Urinary bladder (tissue), 4 donors: ENCODE results near the gene DAG1. TPM values are rescaled to one million over a fixed set of nuclear protein-coding genes. Genes with fewer than 3 reads are reported as not detected.

Source experiments
- DNase-seq: peaks from one replicate; pipeline ENCODE4 v3.0.0-alpha.2; 2015; ENCODE audit errors: extremely low spot score
- H3K27ac ChIP-seq: one replicate; pipeline ENCODE4 v1.5.1; 2013; ENCODE audit warnings: low read depth, mild to moderate bottlenecking, moderate library complexity
- H3K36me3 ChIP-seq: one replicate; pipeline ENCODE4 v1.6.1; 2013; ENCODE audit warnings: mild to moderate bottlenecking, moderate library complexity; ENCODE audit not compliant: insufficient read depth
- H3K4me1 ChIP-seq: one replicate; pipeline ENCODE4 v1.6.1; 2013; ENCODE audit warnings: mild to moderate bottlenecking, moderate library complexity; ENCODE audit not compliant: insufficient read depth
- H3K4me3 ChIP-seq: one replicate; pipeline ENCODE4 v1.5.1; 2013; ENCODE audit warnings: low read depth, low read length
- WGBS: extraction: QIAGEN DNeasy Blood & Tissue Kit; methylation state at CpG from one replicate; pipeline ENCODE4 v1.1.7; 2013; 5-methylcytosine and 5-hydroxymethylcytosine counted together
- polyA plus RNA-seq: library from polyadenylated mRNA; stranded (reverse); fragments of 200-250 nt; gene quantifications from one replicate; pipeline ENCODE4 v1.2.3, GENCODE V29; 2013
- total RNA-seq: library from RNA; depleted of rRNA; stranded (reverse); fragments of >200 nt; gene quantifications from one replicate; pipeline ENCODE4 v1.2.3, GENCODE V29; 2014
- donor health status: healthy with polysubstance abuse.
- donor health status: healthy.

Gene DAG1
- 34.1 TPM for total RNA-seq
- polyA plus RNA-seq = 58.7 TPM

GRCh38 chr3:49469936-49470713, at the start of gene DAG1:
Gene DAG1, plus strand, starts transcription at chr3:49470267. Its CDS starts 40,268 bp downstream, at chr3:49510535.
- Histone ChIP-seq H3K36me3 (no peaks in the 10 kb centered on the region), H3K4me1 (no peaks in the 10 kb centered on the region), H3K27ac (peak within 1 kb of the TSS; percentile 96), H3K4me3 (peak within 1 kb of the TSS; percentile 56)
- under 1% methylated on average over 106 of the region's 108 CpGs for WGBS
- peak; percentile 95 for DNase-seq

- Histone ChIP-seq H3K4me1 (peaks cover 4% of the 10 kb centered on the region), H3K4me3 (peak overlapping the region; percentile 33), H3K27ac (no peak overlapping the region), H3K36me3 (no peaks in the 10 kb centered on the region)
- DNase-seq = no peak
- WGBS = 22% methylated on average over 14 of the region's 14 CpGs
Observed at GRCh38 chr3:49421890-49422378, 48.1 kb upstream of the DAG1 start.

- no peak for DNase-seq
- 36% methylated on average over 25 of the region's 25 CpGs for WGBS
- H3K4me3 ChIP-seq = peak within 1 kb of the TSS; percentile 33
Observed at GRCh38 chr3:49422379-49423248, 47.5 kb upstream of the DAG1 start, which contains the start of gene AMT. Gene AMT, minus strand, starts transcription at chr3:49422473. Its CDS starts 23 bp downstream, at chr3:49422450.

GRCh38 chr3:49424816-49425215, 45.3 kb upstream of the DAG1 start:
- Histone ChIP-seq H3K36me3 (no peaks in the 10 kb centered on the region), H3K27ac (no peak overlapping the region), H3K4me1 (peaks cover 4% of the 10 kb centered on the region), H3K4me3 (no peak overlapping the region)
- DNase-seq = no peak
- whole genome bisulfite sequencing = 93% methylated on average over 6 of the region's 6 CpGs

More at GRCh38 chr3:49422379-49423248, 47.5 kb upstream of the DAG1 start, which contains the start of gene AMT:
- no peaks in the 10 kb centered on the region for H3K36me3 ChIP-seq
- H3K27ac ChIP-seq = no peak within 1 kb of the TSS
- peaks cover 4% of the 10 kb centered on the region for H3K4me1 ChIP-seq

- DNase-seq = no peak
- Histone ChIP-seq H3K4me1 (no peaks in the 10 kb centered on the region), H3K4me3 (no peak overlapping the region), H3K36me3 (no peaks in the 10 kb centered on the region), H3K27ac (no peak overlapping the region)
- 94% methylated on average over 2 of the region's 2 CpGs for WGBS
Observed at GRCh38 chr3:49427586-49427985, 42.5 kb upstream of the DAG1 start.

GRCh38 chr3:49428752-49429080, 41.4 kb upstream of the DAG1 start:
- no peak for DNase-seq
- 3% methylated on average over 9 of the region's 9 CpGs for WGBS
- Histone ChIP-seq H3K36me3 (no peaks in the 10 kb centered on the region), H3K4me1 (no peaks in the 10 kb centered on the region), H3K27ac (peak overlapping the region; percentile 53), H3K4me3 (peak overlapping the region; percentile 60)

GRCh38 chr3:49434731-49435130, 35.3 kb upstream of the DAG1 start:
- 81% methylated on average over 5 of the region's 5 CpGs for WGBS
- no peak for DNase-seq
- Histone ChIP-seq H3K27ac (no peak overlapping the region), H3K4me3 (no peak overlapping the region), H3K36me3 (no peaks in the 10 kb centered on the region), H3K4me1 (no peaks in the 10 kb centered on the region)

- H3K4me3 ChIP-seq = no peak overlapping the region
- no peaks in the 10 kb centered on the region for H3K4me1 ChIP-seq
- WGBS = 91% methylated on average over 5 of the region's 5 CpGs
- DNase-seq = no peak
- no peak overlapping the region for H3K27ac ChIP-seq
- H3K36me3 ChIP-seq = no peaks in the 10 kb centered on the region
Observed at GRCh38 chr3:49445391-49445790, 24.7 kb upstream of the DAG1 start.

GRCh38 chr3:49453621-49454020, 16.4 kb upstream of the DAG1 start:
- no peak for DNase-seq
- no peaks in the 10 kb centered on the region for H3K36me3 ChIP-seq
- H3K27ac ChIP-seq = no peak overlapping the region
- H3K4me3 ChIP-seq = no peak overlapping the region
- 96% methylated on average over 4 of the region's 4 CpGs for WGBS
- H3K4me1 ChIP-seq = no peaks in the 10 kb centered on the region

- WGBS = 65% methylated on average over 2 of the region's 2 CpGs
Observed at GRCh38 chr3:49454458-49454857, 15.6 kb upstream of the DAG1 start.

GRCh38 chr3:49454898-49455681, 15.0 kb upstream of the DAG1 start:
- Histone ChIP-seq H3K36me3 (no peaks in the 10 kb centered on the region), H3K4me3 (no peak overlapping the region), H3K27ac (no peak overlapping the region), H3K4me1 (no peaks in the 10 kb centered on the region)
- 49% methylated on average over 3 of the region's 3 CpGs for WGBS
- DNase-seq = no peak

More at GRCh38 chr3:49454458-49454857, 15.6 kb upstream of the DAG1 start:
- Histone ChIP-seq H3K27ac (no peak overlapping the region), H3K4me3 (no peak overlapping the region), H3K36me3 (no peaks in the 10 kb centered on the region), H3K4me1 (no peaks in the 10 kb centered on the region)
- no peak for DNase-seq

- H3K4me3 ChIP-seq = no peak overlapping the region
- no peaks in the 10 kb centered on the region for H3K36me3 ChIP-seq
- DNase-seq = no peak
- no peaks in the 10 kb centered on the region for H3K4me1 ChIP-seq
- WGBS = 91% methylated on average over 3 of the region's 3 CpGs
- H3K27ac ChIP-seq = no peak overlapping the region
Observed at GRCh38 chr3:49456466-49456865, 13.6 kb upstream of the DAG1 start.

GRCh38 chr3:49460188-49460890, 9.7 kb upstream of the DAG1 start:
- H3K27ac ChIP-seq = no peak overlapping the region
- DNase-seq = no peak
- H3K36me3 ChIP-seq = no peaks in the 10 kb centered on the region
- H3K4me3 ChIP-seq = no peak overlapping the region
- no peaks in the 10 kb centered on the region for H3K4me1 ChIP-seq
- 94% methylated on average over 2 of the region's 2 CpGs for WGBS
